Lower leg skin (tissue), 4 donors: ENCODE data around the gene SYN1. TPM values are rescaled to one million over a fixed set of nuclear protein-coding genes. Genes with fewer than 3 reads are reported as not detected.
A peak's percentile ranks its signal among the peaks of the same experiment; 100 is the strongest.

Source experiments
- DNase-seq, 2 donors: peaks; one replicate each; pipeline ENCODE4 v3.0.0-alpha.2; 2019; ENCODE audit warnings: low spot score in 2 of 2
- H3K4me3 ChIP-seq: fragments of 200-600 bp; sonication (generic); 2 replicates; pipeline ENCODE4 v1.5.1; 2017; ENCODE audit warnings: mild to moderate bottlenecking, low read depth; ENCODE audit not compliant: poor library complexity, severe bottlenecking
- CTCF ChIP-seq, 3 donors: fragments of 450-650 bp; IDR thresholded peaks; one replicate each; pipeline ENCODE4 v1.5.1; 2016; ENCODE audit warnings: antibody characterized with exemption in 3 of 3, mild to moderate bottlenecking in 3 of 3, moderate library complexity in 2 of 3
- POLR2A ChIP-seq, 2 donors: fragments of 450-650 bp; IDR thresholded peaks; one replicate each; pipeline ENCODE4 v1.6.1; 2016 to 2017; ENCODE audit warnings: antibody characterized with exemption in 2 of 2, mild to moderate bottlenecking in 1 of 2, moderate library complexity in 1 of 2
- WGBS, 2 donors: methylation state at CpG; one replicate each; pipeline ENCODE4 v1.1.5; 2018; 5-methylcytosine and 5-hydroxymethylcytosine counted together
- intact Hi-C: fragments of 100-400 bp; cut with DNase I; formaldehyde crosslinking; loops from one replicate; pipeline ENCODE4 v1.15.0; 2023; ENCODE audit warnings: low total_unique reads
- total RNA-seq, 4 donors: library from RNA; depleted of rRNA; stranded (reverse); fragments of >200 nt; gene quantifications; one replicate each; pipeline ENCODE4 v1.1.0, GENCODE V29; 2016

SYN1 gene
- total RNA-seq, 4 donors from 2014 or later, result 0.10 to 0.72 (median 0.61) TPM; not detected in 1

- intact Hi-C loops, result no loop called here
- no peak for TF ChIP-seq POLR2A (IDR thresholded peaks at IDR 0.05)
- TF ChIP-seq CTCF (IDR thresholded peaks at IDR 0.05), result no peak
Measured at GRCh38 chrX:47571896-47572295, 47.8 kb downstream of the SYN1 start.

GRCh38 chrX:47571215-47571614, 48.4 kb downstream of the SYN1 start:
- intact Hi-C loops, result no loop called here
- 87 to 96% methylated on average over 5 to 11 of the region's 11 CpGs for WGBS, 2 donors

More at GRCh38 chrX:47571896-47572295, 47.8 kb downstream of the SYN1 start:
- peak in 1 of 2 donors; percentile 63 for DNase-seq
- no peak overlapping the region for H3K4me3 ChIP-seq
- 92 to 95% methylated on average over 13 of the region's 13 CpGs for WGBS, 2 donors

GRCh38 chrX:47570794-47571193, 48.9 kb downstream of the SYN1 start:
- TF ChIP-seq CTCF (IDR thresholded peaks at IDR 0.05), result no peak
- no peak for TF ChIP-seq POLR2A (IDR thresholded peaks at IDR 0.05)
- intact Hi-C loops, result no loop called here
- DNase-seq, result no peak
- H3K4me3 ChIP-seq, result no peak overlapping the region
- WGBS, 2 donors, result 84 to 94% methylated on average over 8 of the region's 8 CpGs

More at GRCh38 chrX:47571215-47571614, 48.4 kb downstream of the SYN1 start:
- TF ChIP-seq CTCF (IDR thresholded peaks at IDR 0.05) (no peak), POLR2A (IDR thresholded peaks at IDR 0.05) (no peak)
- no peak for DNase-seq
- H3K4me3 ChIP-seq, result no peak overlapping the region

GRCh38 chrX:47568656-47569295, 50.9 kb downstream of the SYN1 start:
- intact Hi-C loops, result no loop called here
- TF ChIP-seq POLR2A (IDR thresholded peaks at IDR 0.05), result no peak
- no peak for TF ChIP-seq CTCF (IDR thresholded peaks at IDR 0.05)
- no peak for DNase-seq
- WGBS, 2 donors, result 82 to 87% methylated on average over 12 to 13 of the region's 13 CpGs
- no peak overlapping the region for H3K4me3 ChIP-seq

GRCh38 chrX:47566841-47567240, 52.8 kb downstream of the SYN1 start:
- H3K4me3 ChIP-seq, result no peak overlapping the region
- no peak for TF ChIP-seq POLR2A (IDR thresholded peaks at IDR 0.05)
- TF ChIP-seq CTCF (IDR thresholded peaks at IDR 0.05), result no peak
- intact Hi-C loops, result no loop called here
- DNase-seq, result no peak
- 85 to 88% methylated on average over 4 to 11 of the region's 11 CpGs for whole genome bisulfite sequencing, 2 donors
